ENCODE measurements around the gene KDM1A.

GRCh38 chr1:23019094-23019862, at the start of gene KDM1A:
- TF ChIP-seq CTCF (IDR thresholded peaks at IDR 0.05), result no peak
- TF ChIP-seq POLR2A (IDR thresholded peaks at IDR 0.05), result peak in 1 of 2 donors; percentile 58
- TF ChIP-seq EP300 (IDR thresholded peaks at IDR 0.05), result no peak

Measured in suprapubic skin (tissue), 3 donors.